ENCODE results near the gene FANCC. TPM values are rescaled to one million over a fixed set of nuclear protein-coding genes. Genes with fewer than 3 reads are reported as not detected.

FANCC gene
- total RNA-seq, 1 donor from 2014 or later: 9.3 TPM

DNA sequence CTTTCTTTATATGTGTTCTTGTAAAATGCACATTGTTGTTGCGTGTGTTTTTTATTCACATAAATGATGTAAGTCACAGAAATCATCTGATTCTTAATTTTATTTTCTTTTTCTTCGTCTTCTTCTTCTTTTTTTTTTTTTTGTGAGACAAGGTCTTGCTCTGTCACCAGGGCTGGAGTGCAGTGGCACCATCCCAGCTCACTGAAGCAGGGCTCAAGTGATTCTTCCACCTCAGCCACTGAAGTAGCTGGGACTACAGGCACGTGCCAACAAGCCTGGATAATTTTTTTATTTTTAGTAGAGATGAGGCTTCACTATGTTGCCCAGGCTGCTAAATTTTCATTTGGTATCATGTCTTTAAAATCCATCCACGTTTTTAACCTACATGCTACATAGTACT lies 28.5 kb upstream of the FANCC start:
- no peak overlapping the region for H3K4me3 Mint-ChIP-seq (ENCODE audit: unreplicated experiment)
- H3K27ac Mint-ChIP-seq (ENCODE audit: unreplicated experiment): no peak overlapping the region
- peaks cover 13% of the 10 kb centered on the region for H3K27me3 Mint-ChIP-seq (ENCODE audit: low read depth)
- peaks cover 6% of the 10 kb centered on the region for H3K9me3 Mint-ChIP-seq (ENCODE audit: low read depth)
- H3K4me1 Mint-ChIP-seq (ENCODE audit: low read depth): no peaks in the 10 kb centered on the region
- TF ChIP-seq, protein P1, sequence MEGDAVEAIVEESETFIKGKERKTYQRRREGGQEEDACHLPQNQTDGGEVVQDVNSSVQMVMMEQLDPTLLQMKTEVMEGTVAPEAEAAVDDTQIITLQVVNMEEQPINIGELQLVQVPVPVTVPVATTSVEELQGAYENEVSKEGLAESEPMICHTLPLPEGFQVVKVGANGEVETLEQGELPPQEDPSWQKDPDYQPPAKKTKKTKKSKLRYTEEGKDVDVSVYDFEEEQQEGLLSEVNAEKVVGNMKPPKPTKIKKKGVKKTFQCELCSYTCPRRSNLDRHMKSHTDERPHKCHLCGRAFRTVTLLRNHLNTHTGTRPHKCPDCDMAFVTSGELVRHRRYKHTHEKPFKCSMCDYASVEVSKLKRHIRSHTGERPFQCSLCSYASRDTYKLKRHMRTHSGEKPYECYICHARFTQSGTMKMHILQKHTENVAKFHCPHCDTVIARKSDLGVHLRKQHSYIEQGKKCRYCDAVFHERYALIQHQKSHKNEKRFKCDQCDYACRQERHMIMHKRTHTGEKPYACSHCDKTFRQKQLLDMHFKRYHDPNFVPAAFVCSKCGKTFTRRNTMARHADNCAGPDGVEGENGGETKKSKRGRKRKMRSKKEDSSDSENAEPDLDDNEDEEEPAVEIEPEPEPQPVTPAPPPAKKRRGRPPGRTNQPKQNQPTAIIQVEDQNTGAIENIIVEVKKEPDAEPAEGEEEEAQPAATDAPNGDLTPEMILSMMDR (IDR thresholded peaks at IDR 0.05): no peak
- H3K36me3 Mint-ChIP-seq (ENCODE audit: low read depth): peaks cover 5% of the 10 kb centered on the region
- no peak for DNase-seq (ENCODE audit: low spot score)

GRCh38 chr9:95344735-95345325 lies 27.3 kb upstream of the FANCC start:
- Mint-ChIP-seq H3K4me3 (ENCODE audit: unreplicated experiment) (no peak overlapping the region), H3K4me1 (ENCODE audit: low read depth) (no peaks in the 10 kb centered on the region), H3K36me3 (ENCODE audit: low read depth) (peaks cover 5% of the 10 kb centered on the region), H3K9me3 (ENCODE audit: low read depth) (peaks cover 6% of the 10 kb centered on the region), H3K27ac (ENCODE audit: unreplicated experiment) (no peak overlapping the region), H3K27me3 (ENCODE audit: low read depth) (peaks cover 13% of the 10 kb centered on the region)
- TF ChIP-seq, protein P1 (IDR thresholded peaks at IDR 0.05): no peak
- no peak for DNase-seq (ENCODE audit: low spot score)

DNA sequence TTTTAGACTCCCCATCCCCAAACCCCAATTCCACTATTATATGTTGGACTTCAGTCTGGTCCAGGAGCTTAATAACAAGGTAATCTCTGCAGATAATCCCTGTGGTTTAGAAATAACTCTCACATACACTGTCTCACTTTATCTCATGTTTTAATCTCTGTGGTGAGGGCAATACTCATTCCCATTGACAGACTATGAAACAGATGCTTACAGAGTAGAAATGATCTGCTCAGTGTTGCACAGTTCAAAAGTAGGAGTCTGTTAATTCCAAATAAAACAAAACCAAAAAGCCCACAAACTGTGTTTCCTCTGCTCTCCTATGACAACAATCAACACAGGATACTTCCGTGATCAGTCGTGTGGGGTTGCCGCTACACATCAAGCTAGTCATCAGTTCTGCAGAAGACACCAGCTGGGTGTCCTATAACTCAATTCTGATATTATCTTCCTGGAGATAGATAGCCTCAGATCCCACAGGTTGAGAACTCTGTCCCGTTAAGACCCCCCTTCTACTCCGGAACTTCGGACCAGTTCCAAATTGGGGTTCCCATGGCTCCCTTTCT lies 26.3 kb upstream of the FANCC start:
- no peak overlapping the region for H3K4me3 Mint-ChIP-seq (ENCODE audit: unreplicated experiment)
- H3K9me3 Mint-ChIP-seq (ENCODE audit: low read depth): peaks cover 6% of the 10 kb centered on the region
- TF ChIP-seq, protein P1 (IDR thresholded peaks at IDR 0.05): no peak
- H3K27me3 Mint-ChIP-seq (ENCODE audit: low read depth): peaks cover 11% of the 10 kb centered on the region
- H3K4me1 Mint-ChIP-seq (ENCODE audit: low read depth): no peaks in the 10 kb centered on the region
- peaks cover 5% of the 10 kb centered on the region for H3K36me3 Mint-ChIP-seq (ENCODE audit: low read depth)
- no peak overlapping the region for H3K27ac Mint-ChIP-seq (ENCODE audit: unreplicated experiment)
- DNase-seq (ENCODE audit: low spot score): no peak

DNA sequence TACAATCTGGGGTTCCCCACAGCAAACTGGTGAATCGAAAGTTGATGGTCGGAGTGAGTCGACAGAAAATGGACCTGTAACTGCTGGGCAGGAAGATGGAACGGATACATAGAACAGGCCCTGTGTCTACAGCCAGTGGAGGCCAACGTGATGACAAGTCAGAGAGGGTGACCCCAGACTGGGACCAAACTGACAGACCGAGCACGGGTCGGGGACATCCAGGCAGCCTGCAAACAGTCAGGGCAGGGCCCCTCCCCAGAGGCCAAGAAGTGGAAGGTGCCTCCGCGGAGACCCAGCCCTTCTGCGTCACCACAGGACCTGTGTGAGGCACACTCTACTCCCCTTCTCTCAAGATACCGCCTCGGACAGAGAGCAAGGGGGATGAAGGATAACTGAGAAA lies 25.1 kb upstream of the FANCC start:
- Mint-ChIP-seq H3K27ac (ENCODE audit: unreplicated experiment) (no peak overlapping the region), H3K9me3 (ENCODE audit: low read depth) (peaks cover 2% of the 10 kb centered on the region), H3K4me3 (ENCODE audit: unreplicated experiment) (no peak overlapping the region), H3K4me1 (ENCODE audit: low read depth) (no peaks in the 10 kb centered on the region), H3K36me3 (ENCODE audit: low read depth) (peaks cover 2% of the 10 kb centered on the region), H3K27me3 (ENCODE audit: low read depth) (peaks cover 8% of the 10 kb centered on the region)
- TF ChIP-seq, protein P1 (IDR thresholded peaks at IDR 0.05): no peak
- DNase-seq (ENCODE audit: low spot score): no peak

DNA sequence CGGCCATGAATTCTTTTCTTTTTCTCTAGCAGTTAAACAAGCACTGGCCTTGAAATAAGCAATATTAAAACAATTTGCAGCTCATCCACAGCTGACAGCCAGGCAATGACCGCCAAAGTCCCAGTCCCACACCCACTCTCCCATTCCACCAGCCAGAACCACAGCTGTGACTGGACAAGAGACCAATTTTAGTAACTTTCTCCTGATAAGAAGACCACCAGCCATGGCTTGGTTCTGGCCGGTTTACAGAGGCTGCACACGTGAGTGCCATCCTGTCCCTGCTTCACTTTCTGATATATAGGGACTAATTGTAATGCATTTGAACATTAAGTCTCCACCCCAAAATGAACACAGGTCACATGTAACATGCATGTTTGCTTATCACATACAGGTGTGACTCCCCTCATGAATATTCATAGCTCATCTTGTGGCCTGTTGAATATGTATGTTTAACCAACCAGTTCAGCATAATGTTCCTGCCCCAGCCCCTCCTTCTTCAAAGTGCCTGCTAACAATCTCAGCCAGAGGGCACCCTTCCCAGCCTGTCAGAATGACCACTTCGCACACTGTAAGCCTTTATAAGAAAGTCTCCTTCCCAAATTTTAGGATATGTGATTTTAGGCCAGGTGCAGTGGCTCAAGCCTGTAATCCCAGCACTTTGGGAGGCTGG lies 23.9 kb upstream of the FANCC start:
- no peak overlapping the region for H3K27ac Mint-ChIP-seq (ENCODE audit: unreplicated experiment)

More for the DNA sequence above, 23.9 kb upstream of the FANCC start:
- H3K36me3 Mint-ChIP-seq (ENCODE audit: low read depth): no peaks in the 10 kb centered on the region
- TF ChIP-seq, protein P1 (IDR thresholded peaks at IDR 0.05): peak; percentile 69
- no peak for DNase-seq (ENCODE audit: low spot score)
- peaks cover 7% of the 10 kb centered on the region for H3K27me3 Mint-ChIP-seq (ENCODE audit: low read depth)
- no peaks in the 10 kb centered on the region for H3K9me3 Mint-ChIP-seq (ENCODE audit: low read depth)
- no peaks in the 10 kb centered on the region for H3K4me1 Mint-ChIP-seq (ENCODE audit: low read depth)
- H3K4me3 Mint-ChIP-seq (ENCODE audit: unreplicated experiment): no peak overlapping the region
